GM08714 (cell line): Measurements from ENCODE around the gene S100A13.
"Not testable (repeated sequence)": the region's sequence is repeated elsewhere in the genome, so short reads cannot be mapped to it uniquely, and the experiment has no call there.

Source experiments
- H3K4me3 ChIP-seq: fragments of 200-500 bp; sonication (Bioruptor generic); 2 replicates; pipeline ENCODE4 v1.5.1; 2014; ENCODE audit warnings: mild to moderate bottlenecking, low read length, inconsistent platforms
- ZNF274 ChIP-seq: IDR thresholded peaks from 2 replicates; pipeline ENCODE4 v1.6.1; 2012; ENCODE audit warnings: mild to moderate bottlenecking, low read depth, low read length

Gene S100A13

DNA sequence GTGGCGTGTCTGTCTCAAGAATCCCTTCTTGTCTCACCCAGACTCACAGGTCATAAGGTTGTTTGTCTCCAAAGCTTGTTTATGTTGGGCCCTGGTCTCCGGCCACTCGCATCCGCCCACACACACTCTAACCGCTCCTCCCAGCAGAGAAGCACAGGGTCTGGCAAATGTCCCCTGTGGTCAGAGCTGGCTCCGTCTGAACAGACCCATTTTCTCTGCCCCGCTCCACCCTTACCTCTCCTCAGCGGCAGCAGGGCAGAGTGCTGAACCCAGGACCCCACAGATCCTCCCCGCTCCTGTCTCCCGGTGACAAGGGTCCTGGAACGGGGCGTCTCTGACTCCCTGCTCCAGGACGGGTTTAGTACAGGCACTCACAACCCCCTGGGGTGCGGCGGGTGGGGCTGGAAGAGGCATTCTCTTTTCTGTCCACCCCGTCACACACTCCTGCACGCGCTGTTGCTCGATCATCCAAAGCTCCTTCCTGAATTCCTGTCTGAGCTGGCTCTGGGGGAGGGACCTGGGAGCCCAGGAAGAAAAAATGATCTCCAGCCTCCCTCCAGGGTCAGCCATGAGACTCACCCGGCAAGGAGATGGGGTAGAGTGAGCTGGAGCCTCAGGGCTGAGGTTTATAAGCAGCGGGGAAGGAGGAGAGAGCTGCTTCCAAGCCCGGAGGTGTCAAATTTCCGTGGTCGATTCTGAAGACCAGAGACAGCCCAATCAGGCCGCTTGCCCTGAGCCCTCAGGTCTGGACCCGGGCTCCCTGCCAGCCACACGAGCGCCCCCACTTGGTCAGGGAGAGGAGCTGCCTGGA, at the start of gene S100A13:
Gene S100A13, minus strand, starts transcription at position 602 of the 811 bp plus-strand sequence. CDS start 1,033 bp downstream, outside the sequence.
- TF ChIP-seq ZNF274 = no peak
- no peak within 1 kb of the TSS for H3K4me3 ChIP-seq

DNA sequence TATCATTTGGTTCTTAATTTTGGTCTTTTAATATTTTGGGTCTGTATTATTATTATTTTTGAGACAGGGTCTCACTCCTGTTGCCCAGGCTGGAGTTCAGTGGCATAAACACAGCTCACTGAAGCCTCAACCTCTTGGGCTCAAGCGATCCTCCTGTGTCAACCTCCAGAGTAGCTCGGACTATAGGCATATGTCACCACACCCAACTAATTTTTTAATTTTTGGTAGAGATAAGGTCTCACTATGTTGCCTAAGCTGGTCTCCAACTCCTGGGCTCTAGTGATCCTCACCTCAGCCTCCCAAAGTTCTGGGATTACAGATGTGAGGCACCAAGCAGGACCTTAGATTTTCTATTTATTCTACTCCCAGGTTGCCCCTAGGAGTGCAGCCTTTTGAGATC, 46.2 kb upstream of the S100A13 start:
- TF ChIP-seq ZNF274 = no peak
- H3K4me3 ChIP-seq = no peak overlapping the region

DNA sequence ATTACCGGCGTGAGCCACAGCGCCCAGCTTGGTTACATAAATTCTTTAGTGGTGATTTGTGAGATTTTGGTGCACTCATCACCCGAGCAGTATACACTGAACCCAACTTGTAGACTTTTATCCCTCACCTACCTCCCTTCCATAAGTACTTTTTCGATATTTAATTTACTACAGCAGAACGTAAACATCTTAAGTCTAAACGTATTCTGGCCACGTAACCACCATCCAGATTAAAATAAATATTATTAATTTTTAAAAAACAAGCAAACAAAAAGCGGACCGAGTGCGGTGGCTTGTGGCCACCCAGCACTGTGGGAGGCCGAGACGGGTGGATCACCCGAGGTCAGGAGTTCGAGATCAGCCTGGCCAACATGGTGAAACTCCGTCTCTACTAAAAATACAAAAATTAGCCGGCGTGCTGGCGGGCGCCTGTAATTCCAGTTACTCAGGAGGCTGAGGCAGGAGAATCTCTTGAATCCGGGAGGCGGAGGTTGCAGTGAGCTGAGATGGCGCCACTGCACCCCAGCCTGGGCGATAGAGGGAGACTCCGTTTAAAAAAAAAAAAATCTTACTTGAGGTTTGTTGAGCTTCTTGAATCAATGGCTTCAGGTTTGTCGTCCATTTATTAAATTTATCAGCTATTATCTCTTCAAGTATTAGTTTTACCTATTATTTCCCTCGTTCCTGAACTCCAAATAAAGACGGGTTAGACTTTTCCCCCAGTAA, 44.5 kb upstream of the S100A13 start:
- peak overlapping the region; percentile 98 for H3K4me3 ChIP-seq

DNA sequence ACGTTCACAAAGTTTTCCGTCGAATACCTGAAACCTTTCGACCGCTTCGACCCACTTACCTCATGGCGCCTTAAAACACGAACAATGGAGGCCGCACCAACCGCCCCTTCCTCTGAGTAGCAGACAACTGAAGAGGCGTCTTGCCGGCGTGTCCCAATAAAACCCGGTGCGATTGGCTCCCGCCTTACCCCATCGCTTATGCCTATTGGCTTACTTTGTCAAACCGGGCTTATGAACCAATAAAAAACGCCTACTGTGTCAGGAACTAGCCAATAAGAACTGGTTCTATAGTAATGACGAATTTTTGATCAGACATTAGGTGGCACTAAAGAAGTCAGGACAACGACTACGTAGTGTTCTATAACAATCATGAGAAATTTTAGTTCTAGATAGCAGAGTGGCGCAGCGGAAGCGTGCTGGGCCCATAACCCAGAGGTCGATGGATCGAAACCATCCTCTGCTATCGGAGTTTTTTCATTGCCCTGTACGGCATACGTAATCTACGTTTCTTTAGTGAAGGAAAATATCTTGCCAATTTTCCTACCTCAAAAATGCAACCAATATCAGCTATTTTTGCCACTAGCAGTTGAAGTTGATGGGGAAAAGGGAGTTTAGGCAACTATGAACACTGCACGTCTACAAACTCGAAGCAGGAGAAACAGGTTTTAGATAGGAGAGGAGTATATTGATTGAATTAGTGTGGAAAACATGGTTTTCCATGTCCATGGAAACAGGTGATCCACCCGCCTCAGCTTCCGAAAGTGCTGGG, 43.7 kb upstream of the S100A13 start, which contains the start of gene ILF2:
Gene ILF2, minus strand, starts transcription at position 135 of the 769 bp plus-strand sequence. Its CDS starts 71 bp downstream, at position 64.
- no peak for TF ChIP-seq ZNF274
- H3K4me3 ChIP-seq = peak within 1 kb of the TSS; percentile 98

DNA sequence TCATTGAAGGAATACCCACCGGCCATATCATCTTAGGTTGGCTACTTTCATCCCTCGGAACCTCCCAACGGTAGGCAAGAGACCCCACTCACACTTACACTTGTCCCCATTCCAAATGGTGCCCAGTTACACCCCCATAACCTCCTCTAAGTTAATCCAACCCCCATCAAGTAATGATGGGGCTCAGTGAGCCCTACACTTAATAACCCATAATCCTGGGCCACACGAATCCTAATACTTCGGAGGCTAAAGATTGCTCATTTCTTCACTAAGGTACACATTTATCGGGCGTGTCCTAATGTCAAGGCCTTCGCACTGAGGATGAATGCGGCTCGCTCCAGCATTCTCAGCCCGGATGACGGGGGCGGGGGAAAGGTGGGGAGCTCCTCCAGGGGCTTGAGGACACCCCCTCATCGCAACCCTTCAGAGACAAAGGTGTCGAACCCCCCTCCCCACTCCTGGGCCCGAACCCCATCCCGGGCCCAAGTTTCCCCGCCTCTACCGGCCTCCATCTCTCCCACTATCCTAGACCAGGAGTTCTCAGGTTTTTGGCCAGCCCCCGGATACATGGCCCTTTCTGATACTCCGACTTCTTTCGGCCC, 43.1 kb upstream of the S100A13 start:
- peak overlapping the region; percentile 98 for H3K4me3 ChIP-seq
- TF ChIP-seq ZNF274 = no peak

DNA sequence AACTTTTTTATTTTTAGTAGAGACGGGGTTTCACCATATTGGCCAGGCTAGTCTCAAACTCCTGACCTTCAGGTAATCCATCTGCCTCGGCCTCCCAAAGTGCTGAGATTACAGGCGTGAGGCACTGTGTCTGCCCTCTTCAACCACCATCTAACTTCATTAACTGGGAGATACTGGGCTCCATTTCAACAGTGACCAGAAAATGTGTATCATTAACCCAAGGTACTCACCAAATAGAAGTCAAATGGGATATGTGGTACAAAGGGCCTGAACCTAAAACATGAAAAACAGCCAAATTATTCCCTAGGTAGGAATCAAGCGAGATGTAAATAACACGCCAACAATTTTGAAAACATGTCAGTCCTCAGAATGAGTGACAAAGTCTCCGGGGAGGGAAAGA, 42.3 kb upstream of the S100A13 start:
- no peak for TF ChIP-seq ZNF274
- H3K4me3 ChIP-seq = peak overlapping the region; percentile 98

DNA sequence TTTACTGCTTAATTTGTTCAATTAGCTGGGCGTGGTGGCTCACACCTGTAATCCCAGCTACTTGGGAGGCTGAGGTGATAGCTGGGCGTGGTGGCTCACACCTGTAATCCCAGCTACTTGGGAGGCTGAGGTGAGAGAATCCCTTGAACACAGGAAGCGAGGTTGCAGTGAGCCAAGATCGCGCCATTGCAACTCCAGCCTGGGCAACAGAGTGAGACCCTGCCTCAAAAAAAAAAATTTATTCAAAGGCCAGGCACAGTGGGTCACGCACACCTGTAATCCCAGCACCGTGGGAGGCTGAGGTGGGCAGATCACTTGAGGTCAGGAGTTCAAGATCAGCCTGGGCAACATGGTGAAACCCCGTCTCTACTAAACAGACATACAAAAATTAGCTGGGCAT, 41.4 kb upstream of the S100A13 start:
- H3K4me3 ChIP-seq = not testable (repeated sequence)

DNA sequence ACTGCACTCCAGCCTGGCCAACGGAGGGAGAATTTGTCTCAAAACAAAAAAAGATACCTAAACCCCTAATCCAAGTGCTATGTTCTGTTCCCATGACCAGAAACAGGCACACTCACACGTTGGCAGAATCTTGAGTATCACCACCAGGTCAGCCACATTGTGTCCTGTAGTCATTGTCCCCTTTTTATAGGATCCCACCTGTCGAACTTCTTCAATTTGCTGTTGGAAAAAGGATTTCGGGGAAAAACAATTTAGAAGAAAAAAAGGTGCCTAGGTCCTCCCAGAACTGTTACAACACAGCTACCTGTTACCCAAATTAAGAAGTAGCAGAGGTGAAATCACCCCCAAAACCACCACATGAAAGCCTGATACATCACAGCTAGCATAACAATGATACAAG, 40.1 kb upstream of the S100A13 start:
- no peak overlapping the region for H3K4me3 ChIP-seq
- TF ChIP-seq ZNF274 = no peak

DNA sequence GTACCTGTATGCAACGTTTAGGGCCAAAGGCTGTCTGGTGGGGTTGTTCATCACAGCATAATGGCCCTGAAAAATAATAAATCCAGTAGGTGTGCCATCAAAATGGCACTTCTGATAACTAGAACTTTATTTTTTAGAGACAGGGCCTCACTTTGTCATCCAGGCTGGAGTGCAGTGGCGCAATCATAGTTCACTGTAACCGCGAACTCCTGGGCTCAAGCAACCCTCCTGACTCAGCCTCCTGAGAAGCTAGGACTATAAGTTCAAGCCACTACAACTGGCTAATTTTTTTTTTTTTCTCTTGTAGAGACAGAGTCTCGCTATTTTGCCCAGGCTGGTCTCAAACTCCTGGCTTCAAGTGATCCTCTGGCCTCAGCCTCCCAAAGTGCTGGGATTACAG, 35.9 kb upstream of the S100A13 start:
- no peak overlapping the region for H3K4me3 ChIP-seq
- no peak for TF ChIP-seq ZNF274

DNA sequence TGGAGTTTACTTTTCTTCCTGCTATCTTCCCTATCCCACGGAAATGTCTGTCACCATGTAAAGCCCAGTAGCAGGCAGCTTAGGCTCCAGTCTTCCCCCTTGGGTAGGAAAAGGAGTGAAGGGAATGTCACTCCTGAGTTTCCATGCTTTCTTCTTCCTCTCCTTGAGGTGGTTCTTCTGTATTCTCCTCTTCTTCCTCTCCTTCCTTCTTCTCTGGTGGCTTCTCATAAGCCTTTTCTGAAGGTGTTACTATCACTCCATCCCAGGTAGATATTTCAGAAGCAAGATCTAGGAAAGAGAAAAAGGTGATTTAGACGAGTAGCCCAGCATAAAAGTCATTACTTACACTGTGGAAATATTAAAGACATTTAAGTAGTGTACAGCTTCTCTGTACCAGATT, 35.0 kb upstream of the S100A13 start:
- no peak for TF ChIP-seq ZNF274
- no peak overlapping the region for H3K4me3 ChIP-seq

DNA sequence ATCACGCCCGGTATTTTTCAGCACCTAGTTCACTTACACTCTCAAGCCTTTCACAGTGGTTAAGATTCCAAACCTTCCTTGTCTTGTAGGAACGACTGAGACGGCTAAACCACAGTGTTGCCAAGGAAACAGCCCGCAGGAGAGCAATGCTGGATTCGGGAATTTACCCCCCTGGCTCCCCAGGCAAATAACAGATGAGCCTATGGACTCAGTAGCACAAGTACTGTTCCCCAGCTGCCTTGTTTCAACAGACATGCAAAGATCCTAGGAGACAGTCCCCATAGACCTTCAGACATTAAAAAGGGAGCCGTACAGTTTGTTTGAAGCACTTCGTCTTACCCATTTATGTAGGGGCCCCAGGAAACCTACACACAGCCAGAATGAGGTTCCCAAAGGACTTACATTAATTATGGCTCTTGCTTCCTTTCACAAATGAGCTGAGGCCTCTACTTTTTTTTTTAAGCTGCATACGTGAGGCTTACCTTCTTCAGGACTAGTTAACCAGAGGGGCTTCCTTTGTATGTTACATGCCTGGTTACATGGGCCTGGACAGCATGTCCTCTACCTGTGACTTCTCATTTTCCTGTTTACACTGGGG, 33.9 kb upstream of the S100A13 start:
- no peak overlapping the region for H3K4me3 ChIP-seq
- TF ChIP-seq ZNF274 = no peak

DNA sequence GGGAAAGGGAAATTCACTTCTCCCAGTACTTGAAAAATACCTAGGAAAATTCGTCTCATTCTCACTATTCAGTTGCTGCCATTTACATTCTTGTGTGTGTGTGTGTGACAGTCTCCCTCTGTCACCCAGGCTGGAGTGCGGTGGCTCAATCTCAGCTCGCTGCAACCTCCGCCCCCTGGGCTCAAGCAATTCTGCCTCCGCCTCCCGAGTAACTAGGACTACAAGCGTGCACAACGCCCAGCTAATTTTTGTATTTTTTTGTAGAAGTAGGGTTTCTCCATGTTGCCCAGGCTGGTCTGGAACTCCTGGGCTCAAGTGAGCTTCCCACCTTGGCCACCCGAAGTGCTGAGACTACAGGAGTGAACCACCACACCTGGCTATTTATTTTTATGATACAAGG, 32.4 kb upstream of the S100A13 start:
- no peak for TF ChIP-seq ZNF274
- H3K4me3 ChIP-seq = peak overlapping the region; percentile 92

DNA sequence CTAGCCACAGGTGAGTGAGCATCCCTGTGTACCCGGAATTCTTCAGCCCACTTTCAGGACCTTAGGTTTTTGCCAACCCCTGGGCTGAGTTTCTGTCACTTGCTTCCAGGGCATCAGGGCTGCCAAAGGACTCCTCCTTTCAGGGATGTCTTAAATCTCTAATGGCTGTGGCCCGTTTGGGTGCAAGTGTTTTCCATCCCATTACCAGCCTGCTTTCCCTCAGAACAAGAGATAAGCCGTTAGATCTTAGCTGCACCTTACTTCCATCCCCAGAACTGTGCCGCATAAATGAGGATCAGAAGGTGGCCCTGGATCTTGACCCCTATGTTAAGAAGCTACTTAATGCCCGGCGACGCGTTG, 31.9 kb upstream of the S100A13 start:
- TF ChIP-seq ZNF274 = no peak
- peak overlapping the region; percentile 92 for H3K4me3 ChIP-seq

DNA sequence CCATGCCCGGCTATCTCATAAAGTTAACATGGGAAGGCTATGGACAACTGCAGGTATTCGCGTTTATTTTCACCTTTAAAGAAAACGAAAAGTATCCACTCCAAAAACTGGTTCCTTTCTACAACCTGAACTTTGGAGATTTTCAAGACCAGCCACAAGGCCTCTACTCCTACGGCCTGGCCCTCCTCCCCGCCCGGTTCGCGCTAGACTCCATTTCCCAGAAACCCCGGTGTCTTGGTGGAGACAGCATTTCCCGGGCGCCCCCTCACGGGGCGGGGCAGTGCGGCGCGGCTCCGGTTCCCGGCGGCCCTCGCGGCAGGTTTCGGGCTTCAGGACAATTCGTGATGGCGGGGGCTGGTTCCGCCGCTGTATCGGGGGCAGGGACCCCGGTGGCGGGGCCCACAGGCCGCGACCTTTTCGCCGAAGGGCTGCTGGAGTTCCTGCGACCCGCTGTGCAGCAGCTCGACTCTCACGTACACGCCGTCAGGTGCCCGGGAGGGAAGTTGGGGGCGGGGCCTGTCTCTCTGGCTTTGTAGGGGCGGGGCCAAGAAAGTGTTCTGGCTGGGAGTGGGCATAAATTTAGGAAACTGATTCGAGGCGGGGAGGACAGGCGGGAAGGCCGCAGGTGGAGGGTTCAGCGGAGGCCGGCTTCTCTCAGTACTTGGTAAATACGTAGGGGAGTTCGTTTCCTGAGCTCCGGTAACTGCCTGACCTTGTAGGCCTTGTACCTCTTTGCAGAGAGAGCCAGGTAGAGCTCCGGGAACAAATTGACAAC, 31.3 kb upstream of the S100A13 start, which contains the start of gene SNAPIN:
Gene SNAPIN, plus strand, starts transcription at position 304 of the 775 bp plus-strand sequence. Its CDS starts 41 bp downstream, at position 345.
- peak within 1 kb of the TSS; percentile 92 for H3K4me3 ChIP-seq
- no peak for TF ChIP-seq ZNF274
